ENCODE measurements around the gene TDP1.
A peak's percentile ranks its signal among the peaks of the same experiment; 100 is the strongest.

TDP1 gene

DNA sequence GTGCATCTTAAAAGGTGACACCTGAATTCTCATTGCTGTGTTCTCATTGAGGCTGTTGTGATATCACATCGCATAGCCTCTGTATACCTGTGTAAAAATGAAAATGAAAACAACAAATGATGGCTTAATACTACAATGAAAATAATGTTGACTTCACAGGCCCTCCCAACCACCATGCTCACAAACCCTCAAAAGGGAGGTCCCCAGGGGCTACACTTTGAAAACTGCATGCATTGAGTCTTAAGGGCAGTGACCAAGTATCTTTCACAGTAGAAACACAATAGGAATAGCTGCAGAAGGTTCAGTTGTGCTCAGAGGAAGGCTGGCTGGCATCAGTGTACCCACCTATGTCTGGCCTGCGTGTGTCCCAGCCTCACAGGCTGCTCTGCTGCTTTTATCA, 78.4 kb downstream of the TDP1 start:
- Mint-ChIP-seq H3K36me3 (peaks cover 47 to 56% of the 10 kb centered on the region in 2 donors), H3K4me1 (peaks cover 3 to 7% of the 10 kb centered on the region in 2 donors), H3K27ac (no peak overlapping the region), H3K4me3 (no peak overlapping the region), H3K9me3 (no peaks in the 10 kb centered on the region), H3K27me3 (no peaks in the 10 kb centered on the region)
- ATAC-seq (replicated peaks) (no peak), DNase-seq (no peak)

DNA sequence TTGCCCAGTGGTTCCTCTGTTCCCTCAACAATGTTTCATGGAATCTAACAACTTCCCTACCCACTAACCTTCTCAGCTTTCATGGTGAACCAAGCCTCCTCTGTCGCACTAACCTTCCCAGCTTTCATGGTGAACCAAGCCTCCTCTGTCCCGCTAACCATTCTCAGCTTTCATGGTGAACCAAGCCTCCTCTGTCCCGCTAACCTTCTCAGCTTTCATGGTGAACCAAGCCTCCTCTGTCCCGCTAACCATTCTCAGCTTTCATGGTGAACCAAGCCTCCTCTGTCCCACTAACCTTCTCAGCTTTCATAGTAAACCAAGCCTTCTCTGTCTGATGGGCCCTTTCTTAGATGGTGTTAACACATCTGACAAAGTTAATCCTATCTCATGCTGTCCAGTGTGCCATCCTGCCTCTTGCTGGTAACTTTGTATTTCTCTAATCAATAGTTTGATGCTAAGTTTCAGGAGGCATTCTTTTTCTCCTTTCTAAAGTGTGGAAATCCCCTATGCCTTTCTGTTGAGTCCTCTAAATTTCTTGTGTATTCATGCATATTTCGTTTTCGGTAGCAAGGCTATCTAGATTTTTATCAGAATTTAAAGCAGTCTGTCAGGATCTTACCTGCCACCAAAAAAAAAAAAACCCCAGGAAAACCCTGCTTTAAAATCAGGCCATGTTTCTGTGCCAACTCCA, 79.3 kb downstream of the TDP1 start:
- Mint-ChIP-seq H3K9me3 (no peaks in the 10 kb centered on the region), H3K36me3 (peaks cover 50 to 62% of the 10 kb centered on the region in 2 donors), H3K27me3 (no peaks in the 10 kb centered on the region), H3K4me3 (no peak overlapping the region), H3K4me1 (peaks cover 3 to 7% of the 10 kb centered on the region in 2 donors), H3K27ac (no peak overlapping the region)
- no peak for ATAC-seq (replicated peaks)
- DNase-seq, result no peak

DNA sequence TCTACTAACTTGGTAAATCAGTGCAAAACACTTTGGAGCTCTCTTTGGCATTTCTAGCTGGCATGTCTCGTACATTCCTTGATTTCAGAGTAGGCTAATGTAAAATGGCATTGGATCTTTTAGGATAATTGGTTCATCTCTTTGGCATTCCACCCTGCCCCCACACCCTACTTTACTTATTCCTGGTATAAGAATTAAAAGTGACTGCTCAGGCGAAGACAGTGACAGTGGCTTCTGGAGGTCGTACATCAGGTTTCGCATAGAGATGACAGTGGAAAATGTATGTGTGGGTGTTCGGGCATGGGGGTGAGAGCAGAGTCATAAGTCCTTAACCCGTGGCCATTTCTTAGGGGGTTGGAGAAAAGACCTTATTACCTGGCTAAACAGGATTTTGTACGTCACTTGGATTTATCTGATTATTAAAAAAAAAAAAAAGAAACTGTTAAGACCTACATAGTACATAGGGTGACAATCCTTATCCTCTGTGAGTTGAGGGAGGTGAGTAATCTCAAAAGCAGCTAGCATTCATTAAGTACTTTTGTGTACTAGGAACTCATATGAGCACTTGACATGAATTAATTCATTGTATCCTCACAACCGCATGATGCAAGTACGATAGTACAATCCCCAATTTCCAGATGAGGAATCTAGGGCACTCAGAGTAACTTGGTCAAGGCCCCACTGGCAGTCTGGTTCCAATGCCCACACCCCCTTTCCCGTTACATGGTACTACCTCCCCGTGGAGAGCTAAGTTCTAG, 83.7 kb downstream of the TDP1 start:
- no peaks in the 10 kb centered on the region for H3K27me3 Mint-ChIP-seq
- peaks cover 52 to 76% of the 10 kb centered on the region in 2 donors for H3K36me3 Mint-ChIP-seq
- no peak for DNase-seq
- no peak overlapping the region for H3K4me3 Mint-ChIP-seq
- peak overlapping the region; percentile 47 for H3K27ac Mint-ChIP-seq
- H3K9me3 Mint-ChIP-seq, result no peaks in the 10 kb centered on the region
- H3K4me1 Mint-ChIP-seq, result peaks cover 3 to 7% of the 10 kb centered on the region in 2 donors
- ATAC-seq (replicated peaks), result no peak

DNA sequence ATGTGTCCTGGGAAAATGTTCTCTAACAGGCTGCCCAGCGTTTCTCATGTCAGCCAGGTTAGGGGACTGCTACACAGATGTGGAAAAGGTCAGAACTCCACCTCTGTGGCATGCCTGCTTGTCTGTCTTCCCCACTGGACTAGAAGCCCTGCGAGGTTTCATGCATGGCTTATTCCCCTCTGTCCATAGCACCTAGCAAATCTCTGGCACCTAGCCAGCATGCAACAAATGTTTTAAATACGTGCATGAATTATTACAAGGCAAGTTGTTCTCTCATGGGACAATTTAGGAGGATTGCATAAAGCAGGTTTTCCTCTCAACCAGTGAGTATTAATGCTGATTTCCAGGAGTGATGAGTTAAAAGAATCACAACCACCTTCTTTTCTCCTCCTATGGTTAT, 84.7 kb downstream of the TDP1 start:
- no peak for DNase-seq
- Mint-ChIP-seq H3K36me3 (peaks cover 44 to 73% of the 10 kb centered on the region in 2 donors), H3K27me3 (no peaks in the 10 kb centered on the region), H3K4me3 (no peak overlapping the region), H3K27ac (no peak overlapping the region), H3K9me3 (no peaks in the 10 kb centered on the region), H3K4me1 (no peaks in the 10 kb centered on the region)
- ATAC-seq (replicated peaks), result no peak

DNA sequence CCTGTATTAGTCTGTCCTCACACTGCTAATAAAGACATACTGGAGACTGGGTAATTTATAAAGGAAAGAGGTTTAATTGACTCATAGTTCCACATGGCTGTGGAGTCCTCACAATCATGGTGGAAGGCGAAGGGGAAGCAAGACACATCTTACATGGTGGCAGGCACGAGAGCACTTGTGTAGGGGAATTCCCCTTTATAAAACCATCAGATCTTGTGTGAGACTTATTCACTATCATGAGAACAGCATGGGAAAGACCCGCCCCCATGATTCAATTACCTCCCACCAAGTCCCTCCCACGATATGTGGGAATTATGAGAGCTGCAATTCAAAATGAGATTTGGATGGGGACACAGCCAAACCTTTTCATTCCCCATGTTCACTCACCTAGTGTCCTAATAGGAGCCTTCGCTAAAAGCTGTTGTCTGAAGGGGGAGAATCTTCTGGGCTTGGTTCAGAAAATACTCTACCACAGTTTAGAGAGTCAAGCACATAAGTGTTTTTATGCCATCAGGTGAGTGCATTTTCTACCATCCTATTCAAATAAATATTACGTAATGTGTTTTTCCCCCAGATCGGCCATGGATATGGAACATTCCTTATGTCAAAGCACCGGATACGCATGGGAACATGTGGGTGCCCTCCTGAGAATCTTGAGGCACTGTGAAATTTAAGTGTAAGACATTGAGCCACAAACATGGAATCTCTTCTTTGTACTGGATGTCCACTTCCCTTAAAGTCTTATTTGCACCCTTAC, 86.9 kb downstream of the TDP1 start:
- H3K27ac Mint-ChIP-seq, result peak overlapping the region; percentile 20
- H3K4me1 Mint-ChIP-seq, result no peaks in the 10 kb centered on the region
- H3K4me3 Mint-ChIP-seq, result no peak overlapping the region
- DNase-seq, result no peak
- H3K27me3 Mint-ChIP-seq, result no peaks in the 10 kb centered on the region
- ATAC-seq (replicated peaks), result no peak
- H3K36me3 Mint-ChIP-seq, result peaks cover 34 to 78% of the 10 kb centered on the region in 2 donors
- H3K9me3 Mint-ChIP-seq, result peaks cover 0 to under 1% of the 10 kb centered on the region in 2 donors

DNA sequence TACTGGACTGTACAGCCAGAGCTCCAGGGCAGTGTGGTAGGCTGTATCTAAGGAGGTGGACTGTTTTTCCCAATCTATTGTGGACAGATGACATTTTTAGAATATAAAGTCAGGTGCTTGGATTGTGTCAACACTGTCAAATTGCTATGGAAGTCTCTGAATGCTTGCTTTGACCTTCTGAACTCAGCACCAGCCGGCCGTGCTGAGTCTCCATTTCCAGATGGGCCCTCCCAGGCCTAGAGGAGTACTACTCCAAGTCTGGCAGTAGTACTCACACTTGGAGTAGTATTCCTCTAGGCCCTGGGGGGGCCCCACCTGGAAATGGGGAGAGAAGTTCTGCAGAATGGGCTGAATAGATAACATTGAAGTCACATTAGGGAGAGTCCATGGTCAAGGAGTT, 89.9 kb downstream of the TDP1 start:
- Mint-ChIP-seq H3K9me3 (peaks cover 0 to 2% of the 10 kb centered on the region in 2 donors), H3K36me3 (peaks cover 26 to 66% of the 10 kb centered on the region in 2 donors)

DNA sequence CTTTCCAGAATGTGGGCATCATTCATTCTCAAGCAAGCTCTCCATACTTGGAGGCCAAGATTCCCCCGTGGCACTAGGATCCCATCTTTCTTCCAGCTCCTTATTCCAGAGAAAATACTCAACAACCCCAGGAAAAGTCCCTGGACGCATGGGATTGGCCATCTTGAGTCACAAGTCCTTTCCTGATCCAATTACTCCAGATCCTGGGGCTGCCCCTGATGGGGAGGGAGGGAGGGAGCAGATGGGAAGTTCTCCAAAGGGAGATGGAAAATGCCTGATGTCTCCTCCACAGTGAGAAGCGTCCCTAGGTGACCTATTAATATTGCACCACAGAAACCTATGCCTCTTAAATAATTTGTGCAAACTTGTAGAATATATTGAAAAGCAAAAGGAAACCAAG, 93.7 kb downstream of the TDP1 start:
- Mint-ChIP-seq H3K9me3 (peaks cover 0 to 2% of the 10 kb centered on the region in 2 donors), H3K4me1 (no peaks in the 10 kb centered on the region), H3K4me3 (no peak overlapping the region), H3K36me3 (peaks cover 13 to 34% of the 10 kb centered on the region in 2 donors), H3K27me3 (peaks cover 27 to 36% of the 10 kb centered on the region in 2 donors), H3K27ac (no peak overlapping the region)
- DNase-seq, result no peak
- ATAC-seq (replicated peaks), result no peak

More for the DNA sequence above, 89.9 kb downstream of the TDP1 start:
- peaks cover 0 to under 1% of the 10 kb centered on the region in 2 donors for H3K27me3 Mint-ChIP-seq
- no peak overlapping the region for H3K4me3 Mint-ChIP-seq
- no peaks in the 10 kb centered on the region for H3K4me1 Mint-ChIP-seq
- ATAC-seq (replicated peaks) (no peak), DNase-seq (no peak)
- H3K27ac Mint-ChIP-seq, result no peak overlapping the region

DNA sequence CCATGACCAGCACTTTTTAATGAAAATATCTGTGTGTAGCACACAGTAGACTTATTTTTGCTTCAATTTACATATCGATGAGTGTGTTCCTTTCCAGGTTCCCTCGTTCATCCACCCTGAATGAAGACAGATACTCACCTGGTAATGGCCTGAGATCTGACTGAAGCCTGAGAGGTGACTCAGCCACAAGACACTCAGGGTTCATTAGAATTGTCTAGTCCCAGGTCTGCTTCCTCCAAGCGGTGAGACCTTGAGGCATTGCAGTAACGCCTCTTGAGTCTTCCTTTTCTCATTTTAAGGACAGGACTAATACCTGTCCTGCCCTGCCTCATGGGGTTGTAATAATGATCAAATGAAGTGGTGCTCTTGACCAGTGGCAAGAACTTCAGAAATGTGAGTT, 94.5 kb downstream of the TDP1 start:
- no peak for ATAC-seq (replicated peaks)
- H3K36me3 Mint-ChIP-seq, result peaks cover 13 to 27% of the 10 kb centered on the region in 2 donors
- H3K4me3 Mint-ChIP-seq, result no peak overlapping the region
- H3K4me1 Mint-ChIP-seq, result no peaks in the 10 kb centered on the region
- peaks cover 35 to 45% of the 10 kb centered on the region in 2 donors for H3K27me3 Mint-ChIP-seq
- no peak overlapping the region for H3K27ac Mint-ChIP-seq
- peaks cover 0 to 2% of the 10 kb centered on the region in 2 donors for H3K9me3 Mint-ChIP-seq
- no peak for DNase-seq

DNA sequence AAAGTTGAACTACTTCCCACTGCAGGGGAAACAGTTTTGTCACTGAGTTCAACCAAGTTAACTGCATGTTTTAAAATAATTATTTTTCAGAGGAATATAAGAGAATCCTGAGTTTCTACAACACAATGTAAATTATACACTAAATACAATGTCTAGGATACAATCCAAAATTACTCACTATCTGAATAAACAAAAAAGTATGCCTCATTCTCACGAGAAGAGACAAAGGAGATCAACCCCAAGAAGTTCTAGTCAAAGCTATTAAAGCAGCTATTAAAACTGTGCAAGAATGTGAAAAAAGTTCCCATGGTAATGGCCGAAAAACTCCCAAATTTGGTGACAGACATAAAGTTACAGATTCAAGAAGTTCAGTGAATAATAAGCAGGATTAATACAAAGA, 97.3 kb downstream of the TDP1 start:
- Mint-ChIP-seq H3K9me3 (no peaks in the 10 kb centered on the region), H3K4me1 (no peaks in the 10 kb centered on the region), H3K27me3 (peaks cover 44 to 64% of the 10 kb centered on the region in 2 donors), H3K27ac (no peak overlapping the region), H3K4me3 (no peak overlapping the region), H3K36me3 (peaks cover 4 to 6% of the 10 kb centered on the region in 2 donors)
- ATAC-seq (replicated peaks) (no peak), DNase-seq (no peak)

DNA sequence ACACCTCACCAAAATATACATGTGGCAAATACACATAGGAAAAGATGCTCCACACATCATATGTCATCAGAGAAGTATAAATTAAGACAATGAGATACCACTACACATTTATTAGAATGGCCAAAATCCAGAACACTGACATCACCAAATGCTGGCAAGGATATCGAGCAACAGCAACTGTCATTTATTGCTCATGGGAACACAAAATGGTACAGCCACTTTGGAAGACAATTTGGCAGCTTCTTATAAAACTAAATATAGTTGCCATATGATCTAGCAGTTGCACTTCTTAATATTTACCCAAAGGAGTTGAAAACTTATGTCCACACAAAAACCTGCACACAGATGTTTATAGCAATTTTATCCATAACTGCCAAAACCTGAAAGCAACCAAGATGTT, 99.1 kb downstream of the TDP1 start:
- H3K36me3 Mint-ChIP-seq, result peaks cover 3 to 7% of the 10 kb centered on the region in 2 donors
- H3K9me3 Mint-ChIP-seq, result peaks cover 5 to 11% of the 10 kb centered on the region in 2 donors
- peaks cover 4 to 6% of the 10 kb centered on the region in 2 donors for H3K4me1 Mint-ChIP-seq
- H3K27ac Mint-ChIP-seq, result no peak overlapping the region
- DNase-seq, result no peak
- ATAC-seq (replicated peaks), result no peak
- H3K4me3 Mint-ChIP-seq, result no peak overlapping the region
- peaks cover 56 to 77% of the 10 kb centered on the region in 2 donors for H3K27me3 Mint-ChIP-seq

DNA sequence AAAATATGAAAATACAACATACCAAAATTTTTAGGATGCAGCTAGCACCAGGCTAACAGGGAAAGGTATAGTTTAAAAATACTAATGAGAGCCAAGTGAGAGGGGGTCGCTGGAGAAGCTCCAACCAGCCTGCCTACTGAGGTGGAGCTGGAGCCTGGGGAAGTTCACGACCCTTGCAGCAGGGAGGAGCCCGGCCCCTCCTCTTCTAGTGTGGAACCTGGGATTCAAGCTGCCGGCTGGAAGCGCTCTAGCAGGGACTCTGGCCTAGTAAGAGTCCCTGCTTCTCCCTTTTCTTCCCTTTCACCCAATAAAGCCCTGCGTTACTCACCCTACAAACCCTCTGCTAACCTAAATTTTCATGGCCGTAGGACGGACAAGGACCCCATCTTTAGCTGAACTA, 101.1 kb downstream of the TDP1 start:
- H3K27ac Mint-ChIP-seq, result no peak overlapping the region
- ATAC-seq (replicated peaks) (no peak), DNase-seq (no peak)
- peaks cover 0 to 1% of the 10 kb centered on the region in 2 donors for H3K36me3 Mint-ChIP-seq
- H3K9me3 Mint-ChIP-seq, result peaks cover 5 to 11% of the 10 kb centered on the region in 2 donors
- H3K27me3 Mint-ChIP-seq, result peaks cover 61 to 79% of the 10 kb centered on the region in 2 donors
- no peak overlapping the region for H3K4me3 Mint-ChIP-seq
- peaks cover 11 to 17% of the 10 kb centered on the region in 2 donors for H3K4me1 Mint-ChIP-seq

DNA sequence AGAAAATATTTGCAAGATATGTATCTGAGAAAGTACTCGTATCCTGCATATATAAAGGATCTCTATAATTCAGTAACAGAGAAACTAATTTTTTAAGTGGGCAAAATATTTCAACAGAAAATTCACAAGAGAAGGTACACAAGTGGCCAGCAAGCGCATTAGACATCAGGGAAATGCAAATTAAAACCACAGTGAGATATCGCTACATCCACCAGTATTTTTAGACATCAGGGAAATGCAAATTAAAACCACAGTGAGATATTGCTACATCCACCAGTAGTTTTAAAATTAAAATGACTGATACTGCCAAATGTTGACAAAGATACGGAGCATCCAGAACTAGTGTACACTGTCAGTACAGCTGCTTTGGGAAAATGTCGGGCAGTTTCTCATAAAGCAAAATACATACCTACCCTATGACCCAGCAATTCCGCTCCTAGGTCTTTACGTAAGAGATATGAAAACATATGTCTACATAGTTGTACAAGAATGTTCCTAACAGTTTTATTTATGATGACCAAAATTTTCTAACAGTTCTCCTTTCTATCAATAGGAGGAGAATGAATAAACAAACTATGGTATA, 103.2 kb downstream of the TDP1 start:
- Mint-ChIP-seq H3K36me3 (peaks cover 0 to 1% of the 10 kb centered on the region in 2 donors), H3K27ac (no peak overlapping the region), H3K9me3 (peaks cover 5 to 11% of the 10 kb centered on the region in 2 donors), H3K4me1 (peaks cover 19 to 30% of the 10 kb centered on the region in 2 donors), H3K27me3 (peaks cover 64 to 79% of the 10 kb centered on the region in 2 donors), H3K4me3 (no peak overlapping the region)
- DNase-seq, result no peak
- no peak for ATAC-seq (replicated peaks)

DNA sequence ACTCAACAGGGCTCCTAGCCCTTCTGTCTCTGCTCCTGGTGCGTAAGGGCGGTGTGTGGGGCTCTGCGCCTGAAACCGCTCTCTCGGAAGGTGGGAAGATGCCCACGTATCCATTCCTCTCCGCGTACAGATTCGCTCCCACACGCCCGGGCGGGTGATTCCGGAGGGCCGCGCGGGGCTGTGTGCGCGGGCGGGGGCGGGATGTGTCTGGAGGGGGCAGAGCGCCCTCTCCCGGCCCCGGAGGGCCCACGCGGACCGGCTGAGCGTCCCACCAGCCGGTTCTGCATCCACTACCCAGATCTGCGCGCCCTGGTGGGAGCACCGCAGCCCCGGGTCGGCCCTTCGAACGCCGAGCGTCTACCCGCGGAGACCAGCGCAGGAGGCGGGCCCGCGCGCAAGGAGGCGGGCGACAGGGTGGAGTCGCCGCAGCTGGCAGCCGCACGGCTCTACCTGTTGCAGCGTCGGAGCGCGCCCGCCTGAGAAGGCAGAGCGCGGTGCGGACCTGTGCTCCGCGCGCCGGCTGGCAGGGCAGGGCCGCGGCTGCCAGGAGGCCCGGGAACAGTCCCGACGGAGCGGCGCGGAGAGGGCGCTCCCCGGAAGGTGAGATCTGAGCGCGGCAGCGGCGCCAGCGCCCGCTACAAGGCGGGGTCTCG, 104.7 kb downstream of the TDP1 start:
- Mint-ChIP-seq H3K4me3 (peak overlapping the region; percentile 73 to 76), H3K27ac (no peak overlapping the region), H3K36me3 (peaks cover 0 to 1% of the 10 kb centered on the region in 2 donors), H3K4me1 (peaks cover 19 to 30% of the 10 kb centered on the region in 2 donors), H3K27me3 (peaks cover 62 to 77% of the 10 kb centered on the region in 2 donors), H3K9me3 (peaks cover 5 to 11% of the 10 kb centered on the region in 2 donors)
- ATAC-seq (replicated peaks), result peak; percentile 68 to 74
- no peak for DNase-seq

Measured in stimulated activated naive B cell treated with anti-CD40 and anti-IgM and Interleukin-4, amounts not matched to agents 10 μg/mL and 1 μg/mL and 100 μg/mL, for 72 hours (primary cell).